ENCODE measurements around the gene MGAT3. TPM values are rescaled to one million over a fixed set of nuclear protein-coding genes. Genes with fewer than 3 reads are reported as not detected.

Gene MGAT3
- total and polyA plus RNA-seq, 9 of the 15 experiments (the other 6 are each of a cell fraction or from before 2014, with no cell fraction given), result 0.10 to 11.5 (median 4.6) TPM

DNA sequence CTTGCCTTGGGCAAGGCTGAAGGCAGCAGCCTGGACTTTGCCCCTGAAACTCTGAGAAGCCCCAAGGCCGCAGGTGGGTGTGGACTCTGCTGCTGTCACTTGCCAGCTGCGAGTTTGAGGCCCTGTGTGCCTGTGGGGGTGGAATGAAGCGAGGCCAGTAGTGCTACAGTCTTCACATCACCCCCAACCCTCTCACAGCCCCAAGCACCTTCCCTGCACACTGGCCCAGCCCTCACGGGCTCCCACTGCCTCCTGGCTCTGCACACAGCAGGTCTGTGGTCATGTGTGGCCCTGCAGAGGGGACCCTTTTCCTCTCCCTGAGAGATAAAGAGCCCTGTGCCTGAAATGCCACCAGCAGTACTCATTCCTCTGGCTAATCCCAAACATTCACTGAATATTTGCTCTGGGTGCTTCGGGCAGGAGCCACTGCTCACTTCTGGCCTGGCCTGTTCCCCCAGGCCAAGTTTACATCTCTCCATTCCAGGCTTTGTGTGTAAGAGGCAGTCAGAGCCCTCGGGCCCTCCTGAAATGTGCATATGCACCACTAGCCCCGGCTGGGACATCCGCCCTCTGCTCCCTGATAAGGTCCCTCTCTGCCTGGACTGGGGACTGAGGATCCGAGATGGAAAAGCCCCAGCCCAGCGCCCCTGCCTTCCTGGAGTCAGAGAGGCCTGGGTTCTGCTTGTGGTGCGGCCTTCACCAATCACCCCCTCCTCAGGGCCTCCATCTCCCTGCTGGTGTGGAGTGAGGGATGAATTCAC lies 17.7 kb downstream of the MGAT3 start:
- DNase-seq (ENCODE audit: extremely low read depth in 1 of 4, low spot score in 3 of 4) (peak in 2 of 4 experiments; percentile 46 to 66), FAIRE-seq (peak; percentile 37), ATAC-seq (no peak)
- Histone ChIP-seq H3K27me3 (ENCODE audit: control insufficient read depth in 2 of 2, insufficient read depth in 2 of 2, low read length in 2 of 2) (no peaks in the 10 kb centered on the region), H3K9ac (ENCODE audit: insufficient read depth in 1 of 2, low read depth in 2 of 2, low read length in 2 of 2) (peak overlapping the region; percentile 44 to 88; a peak in 3 of 4 replicates), H3K4me3 (no peak overlapping the region), H3K4me1 (replicated peaks in 1 of 2; ENCODE audit: control insufficient read depth in 2 of 2, insufficient read depth in 2 of 2, low read length in 2 of 2) (peaks cover 51 to 84% of the 10 kb centered on the region in 2 experiments), H3K9me1 (ENCODE audit: control insufficient read depth, insufficient read depth, low read length) (no peaks in the 10 kb centered on the region), H3K36me3 (ENCODE audit: control insufficient read depth, insufficient read depth, low read length) (peaks cover 9% of the 10 kb centered on the region; the same call in 2 of the 3 replicates), H2AFZ (ENCODE audit: low read depth, low read length) (no peak overlapping the region), H3K4me2 (ENCODE audit: insufficient read depth, low read length) (peak overlapping the region; percentile 14; the same call in 1 of the 2 replicates), H3K9me3 (replicated peaks; ENCODE audit: control insufficient read depth, insufficient read depth, low read depth, low read length) (no peaks in the 10 kb centered on the region), H4K20me1 (replicated peaks; ENCODE audit: control insufficient read depth, insufficient read depth, low read length) (no peaks in the 10 kb centered on the region), H3K27ac (ENCODE audit: extremely low read depth, low read depth, low read length) (peak overlapping the region; percentile 92), H3K79me2 (ENCODE audit: control insufficient read depth, insufficient read depth, low read length) (peaks cover 52% of the 10 kb centered on the region)
- intact Hi-C loops (cut with micrococcal nuclease) (no loop called here), in situ Hi-C loops (cut with MboI) (no loop called here)
- ChIA-PET POLR2A (interaction anchor here (0.6 to 1.8 kb wide), 4 partner anchors 8 to 65 kb away, joined by 3 to 5 read pairs (median 4); no protein-coding TSS in a partner anchor), CTCF (ENCODE audit: low intra/inter-chr PET ratio) (no interaction called here)
- WGBS (ENCODE audit: insufficient coverage, low coverage, missing lambda C conversion rate), result 23% methylated on average over 6 of the region's 11 CpGs
- BruUV-seq (replicated peaks), result no TSS peak
- TF ChIP-seq, protein P1, sequence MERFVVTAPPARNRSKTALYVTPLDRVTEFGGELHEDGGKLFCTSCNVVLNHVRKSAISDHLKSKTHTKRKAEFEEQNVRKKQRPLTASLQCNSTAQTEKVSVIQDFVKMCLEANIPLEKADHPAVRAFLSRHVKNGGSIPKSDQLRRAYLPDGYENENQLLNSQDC (CRISPR knock-in tag; IDR thresholded peaks at IDR 0.05), result no peak
- no peak for TF ChIP-seq ZNF354B (CRISPR knock-in tag; IDR thresholded peaks at IDR 0.05)
- TF ChIP-seq, protein P2, sequence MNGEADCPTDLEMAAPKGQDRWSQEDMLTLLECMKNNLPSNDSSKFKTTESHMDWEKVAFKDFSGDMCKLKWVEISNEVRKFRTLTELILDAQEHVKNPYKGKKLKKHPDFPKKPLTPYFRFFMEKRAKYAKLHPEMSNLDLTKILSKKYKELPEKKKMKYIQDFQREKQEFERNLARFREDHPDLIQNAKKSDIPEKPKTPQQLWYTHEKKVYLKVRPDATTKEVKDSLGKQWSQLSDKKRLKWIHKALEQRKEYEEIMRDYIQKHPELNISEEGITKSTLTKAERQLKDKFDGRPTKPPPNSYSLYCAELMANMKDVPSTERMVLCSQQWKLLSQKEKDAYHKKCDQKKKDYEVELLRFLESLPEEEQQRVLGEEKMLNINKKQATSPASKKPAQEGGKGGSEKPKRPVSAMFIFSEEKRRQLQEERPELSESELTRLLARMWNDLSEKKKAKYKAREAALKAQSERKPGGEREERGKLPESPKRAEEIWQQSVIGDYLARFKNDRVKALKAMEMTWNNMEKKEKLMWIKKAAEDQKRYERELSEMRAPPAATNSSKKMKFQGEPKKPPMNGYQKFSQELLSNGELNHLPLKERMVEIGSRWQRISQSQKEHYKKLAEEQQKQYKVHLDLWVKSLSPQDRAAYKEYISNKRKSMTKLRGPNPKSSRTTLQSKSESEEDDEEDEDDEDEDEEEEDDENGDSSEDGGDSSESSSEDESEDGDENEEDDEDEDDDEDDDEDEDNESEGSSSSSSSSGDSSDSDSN (IDR thresholded peaks at IDR 0.05; ENCODE audit: borderline replicate concordance in 1 of 2, low read depth in 2 of 2, low read length in 2 of 2), result peak in 1 of 2 experiments; percentile 95; a peak in 2 of 4 replicates
- 0 out of 2 replicates have a peak, but pooled peaks have one; percentile 26 for TF ChIP-seq ZBTB7A (IDR thresholded peaks at IDR 0.05; ENCODE audit: borderline replicate concordance, control insufficient read depth, low read depth, low read length)
- TF ChIP-seq ETS2 (tag; IDR thresholded peaks at IDR 0.05; ENCODE audit: borderline replicate concordance, poor library complexity, severe bottlenecking), result no peak
- TF ChIP-seq, protein P3, sequence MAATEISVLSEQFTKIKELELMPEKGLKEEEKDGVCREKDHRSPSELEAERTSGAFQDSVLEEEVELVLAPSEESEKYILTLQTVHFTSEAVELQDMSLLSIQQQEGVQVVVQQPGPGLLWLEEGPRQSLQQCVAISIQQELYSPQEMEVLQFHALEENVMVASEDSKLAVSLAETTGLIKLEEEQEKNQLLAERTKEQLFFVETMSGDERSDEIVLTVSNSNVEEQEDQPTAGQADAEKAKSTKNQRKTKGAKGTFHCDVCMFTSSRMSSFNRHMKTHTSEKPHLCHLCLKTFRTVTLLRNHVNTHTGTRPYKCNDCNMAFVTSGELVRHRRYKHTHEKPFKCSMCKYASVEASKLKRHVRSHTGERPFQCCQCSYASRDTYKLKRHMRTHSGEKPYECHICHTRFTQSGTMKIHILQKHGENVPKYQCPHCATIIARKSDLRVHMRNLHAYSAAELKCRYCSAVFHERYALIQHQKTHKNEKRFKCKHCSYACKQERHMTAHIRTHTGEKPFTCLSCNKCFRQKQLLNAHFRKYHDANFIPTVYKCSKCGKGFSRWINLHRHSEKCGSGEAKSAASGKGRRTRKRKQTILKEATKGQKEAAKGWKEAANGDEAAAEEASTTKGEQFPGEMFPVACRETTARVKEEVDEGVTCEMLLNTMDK (IDR thresholded peaks at IDR 0.05; ENCODE audit: borderline replicate concordance, insufficient read depth, low read depth, low read length, poor library complexity, severe bottlenecking), result no peak
- TF ChIP-seq, protein P4, sequence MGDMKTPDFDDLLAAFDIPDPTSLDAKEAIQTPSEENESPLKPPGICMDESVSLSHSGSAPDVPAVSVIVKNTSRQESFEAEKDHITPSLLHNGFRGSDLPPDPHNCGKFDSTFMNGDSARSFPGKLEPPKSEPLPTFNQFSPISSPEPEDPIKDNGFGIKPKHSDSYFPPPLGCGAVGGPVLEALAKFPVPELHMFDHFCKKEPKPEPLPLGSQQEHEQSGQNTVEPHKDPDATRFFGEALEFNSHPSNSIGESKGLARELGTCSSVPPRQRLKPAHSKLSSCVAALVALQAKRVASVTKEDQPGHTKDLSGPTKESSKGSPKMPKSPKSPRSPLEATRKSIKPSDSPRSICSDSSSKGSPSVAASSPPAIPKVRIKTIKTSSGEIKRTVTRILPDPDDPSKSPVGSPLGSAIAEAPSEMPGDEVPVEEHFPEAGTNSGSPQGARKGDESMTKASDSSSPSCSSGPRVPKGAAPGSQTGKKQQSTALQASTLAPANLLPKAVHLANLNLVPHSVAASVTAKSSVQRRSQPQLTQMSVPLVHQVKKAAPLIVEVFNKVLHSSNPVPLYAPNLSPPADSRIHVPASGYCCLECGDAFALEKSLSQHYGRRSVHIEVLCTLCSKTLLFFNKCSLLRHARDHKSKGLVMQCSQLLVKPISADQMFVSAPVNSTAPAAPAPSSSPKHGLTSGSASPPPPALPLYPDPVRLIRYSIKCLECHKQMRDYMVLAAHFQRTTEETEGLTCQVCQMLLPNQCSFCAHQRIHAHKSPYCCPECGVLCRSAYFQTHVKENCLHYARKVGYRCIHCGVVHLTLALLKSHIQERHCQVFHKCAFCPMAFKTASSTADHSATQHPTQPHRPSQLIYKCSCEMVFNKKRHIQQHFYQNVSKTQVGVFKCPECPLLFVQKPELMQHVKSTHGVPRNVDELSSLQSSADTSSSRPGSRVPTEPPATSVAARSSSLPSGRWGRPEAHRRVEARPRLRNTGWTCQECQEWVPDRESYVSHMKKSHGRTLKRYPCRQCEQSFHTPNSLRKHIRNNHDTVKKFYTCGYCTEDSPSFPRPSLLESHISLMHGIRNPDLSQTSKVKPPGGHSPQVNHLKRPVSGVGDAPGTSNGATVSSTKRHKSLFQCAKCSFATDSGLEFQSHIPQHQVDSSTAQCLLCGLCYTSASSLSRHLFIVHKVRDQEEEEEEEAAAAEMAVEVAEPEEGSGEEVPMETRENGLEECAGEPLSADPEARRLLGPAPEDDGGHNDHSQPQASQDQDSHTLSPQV (IDR thresholded peaks at IDR 0.05), result 0 out of 2 replicates have a peak, but pooled peaks have one; percentile 15
